Ramos (cell line): ENCODE data around the gene CDIP1.

Experiments used
- in situ Hi-C: fragments of 300-500 bp; cut with MboI; formaldehyde crosslinking; loops from one replicate; pipeline ENCODE4 v1.14.3; 2022; ENCODE audit warnings: low sequenced_read_pairs; ENCODE audit not compliant: unreplicated experiment

CDIP1 gene

GRCh38 chr16:4517812-4518680, 20.5 kb downstream of the CDIP1 start:
- in situ Hi-C loops, result loop anchor here (10.0 kb wide), 2 partner anchors 67 to 437 kb away; partner anchors contain the start of gene SEC14L5

GRCh38 chr16:4515611-4516233, 22.9 kb downstream of the CDIP1 start:
- in situ Hi-C loops, result loop anchor here (10.0 kb wide), 2 partner anchors 69 to 439 kb away; partner anchors contain the start of gene SEC14L5

GRCh38 chr16:4514606-4515005, 24.0 kb downstream of the CDIP1 start:
- in situ Hi-C loops, result loop anchor here (10.0 kb wide), 2 partner anchors 70 to 440 kb away; partner anchors contain the start of gene SEC14L5

GRCh38 chr16:4513881-4514280, 24.7 kb downstream of the CDIP1 start:
- in situ Hi-C loops, result loop anchor here (10.0 kb wide), 2 partner anchors 71 to 441 kb away; partner anchors contain the start of gene SEC14L5

- in situ Hi-C loops, result loop anchor here (10.0 kb wide), 2 partner anchors 72 to 442 kb away; partner anchors contain the start of gene SEC14L5
Measured at GRCh38 chr16:4513086-4513860, 25.3 kb downstream of the CDIP1 start.

- in situ Hi-C loops, result loop anchor here (10.0 kb wide), 2 partner anchors 72 to 442 kb away; partner anchors contain the start of gene SEC14L5
Measured at GRCh38 chr16:4512473-4512872, 26.1 kb downstream of the CDIP1 start.

- in situ Hi-C loops, result loop anchor here (10.0 kb wide), 2 partner anchors 73 to 443 kb away; partner anchors contain the start of gene SEC14L5
Measured at GRCh38 chr16:4511441-4512082, 27.0 kb downstream of the CDIP1 start.

GRCh38 chr16:4510747-4511426, 27.7 kb downstream of the CDIP1 start:
- in situ Hi-C loops, result loop anchor here (10.0 kb wide), 2 partner anchors 74 to 444 kb away; partner anchors contain the start of gene SEC14L5

GRCh38 chr16:4510131-4510530, 28.4 kb downstream of the CDIP1 start:
- in situ Hi-C loops, result loop anchor here (10.0 kb wide), 2 partner anchors 75 to 445 kb away; partner anchors contain the start of gene SEC14L5

- in situ Hi-C loops, result no loop called here
Measured at GRCh38 chr16:4509420-4509819, 29.2 kb downstream of the CDIP1 start.

- in situ Hi-C loops, result no loop called here
Measured at GRCh38 chr16:4508806-4509205, 29.8 kb downstream of the CDIP1 start.

GRCh38 chr16:4507588-4508345, 30.8 kb downstream of the CDIP1 start:
- in situ Hi-C loops, result no loop called here

- in situ Hi-C loops, result no loop called here
Measured at GRCh38 chr16:4506450-4506849, 32.1 kb downstream of the CDIP1 start.

GRCh38 chr16:4505356-4506147, 33.0 kb downstream of the CDIP1 start:
- in situ Hi-C loops, result no loop called here

- in situ Hi-C loops, result no loop called here
Measured at GRCh38 chr16:4501071-4501478, 37.5 kb downstream of the CDIP1 start.

GRCh38 chr16:4500272-4500671, 38.3 kb downstream of the CDIP1 start:
- in situ Hi-C loops, result no loop called here

GRCh38 chr16:4499196-4499555, 39.4 kb downstream of the CDIP1 start:
- in situ Hi-C loops, result no loop called here
